Fibroblast of skin of right biceps (primary cell): ENCODE results near the gene GRIK5.

ENCODE experiments used
- DNase-seq: peaks from one replicate; pipeline ENCODE4 v3.0.0-alpha.2; 2013

Gene GRIK5

GRCh38 chr19:42075364-42075615 lies 5.3 kb upstream of the GRIK5 start:
- DNase-seq = no peak

GRCh38 chr19:42074513-42075363 lies 4.7 kb upstream of the GRIK5 start:
- peak; percentile 11 for DNase-seq

GRCh38 chr19:42071247-42071646 lies 1.2 kb upstream of the GRIK5 start:
- DNase-seq = no peak

- DNase-seq = no peak
These were observed 1.0 kb downstream of the GRIK5 start for GRCh38 chr19:42068756-42069571.

- no peak for DNase-seq
These were observed 1.6 kb downstream of the GRIK5 start for GRCh38 chr19:42068361-42068755.

- no peak for DNase-seq
These were observed 2.6 kb downstream of the GRIK5 start for GRCh38 chr19:42067315-42067888.

GRCh38 chr19:42066075-42066754 lies 3.8 kb downstream of the GRIK5 start:
- DNase-seq = peak; percentile 37

GRCh38 chr19:42065511-42065910 lies 4.5 kb downstream of the GRIK5 start:
- no peak for DNase-seq

GRCh38 chr19:42065051-42065450 lies 5.0 kb downstream of the GRIK5 start:
- DNase-seq = no peak

- no peak for DNase-seq
These were observed 5.6 kb downstream of the GRIK5 start for GRCh38 chr19:42064432-42064831.

- DNase-seq = no peak
These were observed 7.6 kb downstream of the GRIK5 start for GRCh38 chr19:42062381-42062780.

- no peak for DNase-seq
These were observed 9.9 kb downstream of the GRIK5 start for GRCh38 chr19:42060117-42060516.

GRCh38 chr19:42059196-42059595 lies 10.8 kb downstream of the GRIK5 start:
- no peak for DNase-seq

GRCh38 chr19:42057846-42058245 lies 12.2 kb downstream of the GRIK5 start:
- no peak for DNase-seq

GRCh38 chr19:42054205-42054604 lies 15.8 kb downstream of the GRIK5 start:
- DNase-seq = no peak

GRCh38 chr19:42053037-42053935 lies 16.7 kb downstream of the GRIK5 start:
- DNase-seq = no peak

- no peak for DNase-seq
These were observed 17.7 kb downstream of the GRIK5 start for GRCh38 chr19:42052241-42052863.

- DNase-seq = no peak
These were observed 18.6 kb downstream of the GRIK5 start for GRCh38 chr19:42051166-42052115.

- no peak for DNase-seq
These were observed 21.0 kb downstream of the GRIK5 start for GRCh38 chr19:42048992-42049391.

GRCh38 chr19:42045575-42045974 lies 24.4 kb downstream of the GRIK5 start:
- no peak for DNase-seq
